Suprapubic skin (tissue), 3 donors: Measurements from ENCODE around the gene MOSMO.

Experiments used
- CTCF ChIP-seq, 2 donors: fragments of 200-600 bp in 1 of 2; fragments of 450-650 bp in 1 of 2; sonication (generic) in 1 of 2; IDR thresholded peaks; one replicate each; pipeline ENCODE4 v1.5.1; 2016 to 2019; ENCODE audit warnings: antibody characterized with exemption in 2 of 2, mild to moderate bottlenecking in 1 of 2, moderate library complexity in 1 of 2
- EP300 ChIP-seq: sonication (generic); formaldehyde crosslinking; IDR thresholded peaks from one replicate; pipeline ENCODE4 v1.6.1; 2017; ENCODE audit warnings: antibody characterized with exemption
- POLR2A ChIP-seq, 2 donors: fragments of 450-650 bp; IDR thresholded peaks; one replicate each; pipeline ENCODE4 v1.6.1; 2017; ENCODE audit warnings: antibody characterized with exemption in 2 of 2, mild to moderate bottlenecking in 2 of 2, moderate library complexity in 2 of 2

GRCh38 chr16:22012241-22012640 lies 4.3 kb downstream of the MOSMO start:
- TF ChIP-seq EP300 (no peak), CTCF (IDR thresholded peaks at IDR 0.05) (no peak), POLR2A (IDR thresholded peaks at IDR 0.05) (no peak)
